Islet of Langerhans (tissue), 1 donor: ENCODE data around the gene ZNF614.
"Not testable (repeated sequence)": the region's sequence is repeated elsewhere in the genome, so short reads cannot be mapped to it uniquely, and the experiment has no call there.

ENCODE experiments used
- FAIRE-seq: peaks from one replicate; lab custom pipeline; 2011; peaks lifted over from hg19 to GRCh38; lab: Jason Lieb, UNC

Gene ZNF614

GRCh38 chr19:52028027-52028779 lies at the start of gene ZNF614:
ZNF614 (minus strand) TSS chr19:52028379; CDS start chr19:52025745, 2,634 bp downstream.
- no peak for FAIRE-seq

GRCh38 chr19:52070496-52070895 lies 42.3 kb upstream of the ZNF614 start:
- FAIRE-seq: no peak

- FAIRE-seq: no peak
These were observed 41.5 kb upstream of the ZNF614 start for GRCh38 chr19:52069653-52070052.

GRCh38 chr19:52066258-52066863 lies 38.2 kb upstream of the ZNF614 start:
- no peak for FAIRE-seq

- no peak for FAIRE-seq
These were observed 37.2 kb upstream of the ZNF614 start for GRCh38 chr19:52065399-52065798.

GRCh38 chr19:52056480-52056879 lies 28.3 kb upstream of the ZNF614 start:
- not testable (repeated sequence) for FAIRE-seq

GRCh38 chr19:52051736-52052135 lies 23.6 kb upstream of the ZNF614 start:
- FAIRE-seq: not testable (repeated sequence)

- FAIRE-seq: no peak
These were observed 20.6 kb upstream of the ZNF614 start, which contains the start of gene ZNF432 for GRCh38 chr19:52048555-52049501. ZNF432 (minus strand) TSS chr19:52048838; CDS start chr19:52046868, 1,970 bp downstream.

- no peak for FAIRE-seq
These were observed 11.0 kb upstream of the ZNF614 start for GRCh38 chr19:52039169-52039568.

- no peak for FAIRE-seq
These were observed 6.0 kb upstream of the ZNF614 start for GRCh38 chr19:52034051-52034728.

GRCh38 chr19:52028780-52029123 lies 573 bp upstream of the ZNF614 start:
- FAIRE-seq: no peak

- FAIRE-seq: not testable (repeated sequence)
These were observed 1.8 kb downstream of the ZNF614 start for GRCh38 chr19:52026255-52026990.

- FAIRE-seq: not testable (repeated sequence)
These were observed 3.7 kb downstream of the ZNF614 start for GRCh38 chr19:52024478-52024877.

- no peak for FAIRE-seq
These were observed 6.0 kb downstream of the ZNF614 start for GRCh38 chr19:52022193-52022592.

GRCh38 chr19:52020506-52020905 lies 7.7 kb downstream of the ZNF614 start:
- FAIRE-seq: no peak

- FAIRE-seq: no peak
These were observed 17.5 kb downstream of the ZNF614 start for GRCh38 chr19:52010674-52011073.

- FAIRE-seq: peak; percentile 66
These were observed 20.2 kb downstream of the ZNF614 start, which contains the start of gene ZNF615 for GRCh38 chr19:52007806-52008557. ZNF615 (minus strand) TSS chr19:52008211; CDS start chr19:52003711, 4,500 bp downstream.

- no peak for FAIRE-seq
These were observed 20.8 kb downstream of the ZNF614 start for GRCh38 chr19:52007451-52007805.

GRCh38 chr19:51994048-51994644 lies 34.0 kb downstream of the ZNF614 start:
- no peak for FAIRE-seq

- no peak for FAIRE-seq
These were observed 34.8 kb downstream of the ZNF614 start for GRCh38 chr19:51993422-51993821.
